Measurements from ENCODE around the gene AUP1.

GRCh38 chr2:74552914-74553811 is 23.7 kb upstream of the AUP1 start:
- TF ChIP-seq CTCF (IDR thresholded peaks at IDR 0.05; ENCODE audit: insufficient read depth, low read length, poor library complexity, severe bottlenecking) (no peak), EZH2phosphoT487 (conservative IDR thresholded peaks at IDR 0.05; ENCODE audit: low read length) (no peak)
